MCF 10A (cell line): ENCODE data around the gene SH2B3. TPM values are rescaled to one million over a fixed set of nuclear protein-coding genes. Genes with fewer than 3 reads are reported as not detected.

Source experiments
- BruUV-seq: library from RNA; stranded (reverse); fragments of 400-500 nt; replicated peaks from 2 replicates; lab custom pipeline; 2021; lab: Mats Ljungman, UMichigan
- CTCF ChIA-PET: fragments of 300-600 bp; sonication (Branson Sonifier 250); formaldehyde crosslinking; extraction: SDS; loops from one replicate; lab custom pipeline; 2021; ENCODE audit warnings: antibody characterized with exemption, inconsistent platforms; lab: Yijun Ruan, JAX
- POLR2A ChIA-PET: fragments of 300-600, 350-650 bp; sonication (Branson Sonifier 250); formaldehyde crosslinking; extraction: SDS; loops from one replicate; lab custom pipeline; 2020; ENCODE audit warnings: antibody characterized with exemption, inconsistent platforms; lab: Yijun Ruan, JAX
- DNase-seq: peaks from one replicate; pipeline ENCODE4 v3.0.0-alpha.2; 2018; ENCODE audit not compliant: unreplicated experiment
- H3K27ac Mint-ChIP-seq: one replicate; pipeline ENCODE4 v1.8.0; 2022; ENCODE audit warnings: mild to moderate bottlenecking, low read depth, mixed read lengths; ENCODE audit not compliant: unreplicated experiment
- H3K27me3 Mint-ChIP-seq: one replicate; pipeline ENCODE4 v1.8.0; 2022; ENCODE audit warnings: mixed read lengths; ENCODE audit not compliant: insufficient read depth, unreplicated experiment
- H3K36me3 Mint-ChIP-seq: one replicate; pipeline ENCODE4 v1.8.0; 2022; ENCODE audit warnings: mild to moderate bottlenecking, moderate library complexity, mixed read lengths; ENCODE audit not compliant: insufficient read depth, unreplicated experiment
- H3K4me1 Mint-ChIP-seq: one replicate; pipeline ENCODE4 v1.8.0; 2022; ENCODE audit warnings: mixed read lengths; ENCODE audit not compliant: insufficient read depth, unreplicated experiment
- H3K4me3 Mint-ChIP-seq: one replicate; pipeline ENCODE4 v1.8.0; 2022; ENCODE audit warnings: mild to moderate bottlenecking, moderate library complexity, mixed read lengths; ENCODE audit not compliant: unreplicated experiment
- H3K9me3 Mint-ChIP-seq: one replicate; pipeline ENCODE4 v1.8.0; 2022; ENCODE audit warnings: mixed read lengths; ENCODE audit not compliant: unreplicated experiment
- intact Hi-C: fragments of 100-400 bp; cut with micrococcal nuclease; formaldehyde crosslinking; loops from 2 replicates; pipeline ENCODE4 v1.14.1; 2022
- total RNA-seq: library from RNA; stranded (reverse); gene quantifications from 2 replicates; pipeline ENCODE4 v1.2.3, GENCODE V29; 2022
- TF ChIP-seq, protein P1 (sequence below): fragments of 200-600 bp; IDR thresholded peaks from one replicate; pipeline ENCODE4 v1.8.0; 2022; ENCODE audit warnings: antibody characterized with exemption, mild to moderate bottlenecking; ENCODE audit not compliant: unreplicated experiment

The SH2B3 gene
- total RNA-seq, 1 experiment from 2014 or later, result 5.1 TPM

DNA sequence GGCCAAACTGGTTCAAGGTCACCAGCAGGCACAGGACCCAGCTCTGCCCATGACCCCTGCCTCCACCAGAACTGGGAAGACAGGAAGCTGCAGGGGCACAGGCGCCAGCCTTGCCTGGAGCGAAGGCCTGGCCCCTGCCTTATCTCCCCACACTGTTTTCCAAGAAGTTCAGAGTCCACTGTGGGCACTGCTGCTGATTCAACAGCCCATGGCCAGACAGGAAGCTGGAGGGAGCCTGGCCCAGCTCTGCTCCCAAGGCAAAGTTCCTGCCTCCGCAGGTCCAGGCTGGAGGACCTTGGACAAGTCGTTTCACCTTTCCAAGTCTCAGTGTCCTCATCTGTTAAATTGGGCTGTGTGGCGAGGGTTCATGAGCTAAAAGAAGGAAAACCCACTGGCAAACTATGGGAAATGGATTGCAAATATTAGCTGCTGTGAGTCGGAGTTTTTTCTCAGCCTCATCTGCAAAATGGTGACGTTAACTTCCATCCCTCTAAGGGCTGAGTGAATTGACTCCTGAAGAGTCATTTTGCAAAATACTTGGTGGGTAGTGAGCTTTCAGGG, 38.0 kb upstream of the SH2B3 start:
- Mint-ChIP-seq H3K36me3 (no peaks in the 10 kb centered on the region), H3K9me3 (no peaks in the 10 kb centered on the region), H3K4me1 (peaks cover 25% of the 10 kb centered on the region), H3K27me3 (no peaks in the 10 kb centered on the region), H3K4me3 (peak overlapping the region; percentile 80), H3K27ac (no peak overlapping the region)
- BruUV-seq, result TSS peak; percentile 51
- no peak for DNase-seq
- intact Hi-C loops, result no loop called here
- TF ChIP-seq, protein P1, sequence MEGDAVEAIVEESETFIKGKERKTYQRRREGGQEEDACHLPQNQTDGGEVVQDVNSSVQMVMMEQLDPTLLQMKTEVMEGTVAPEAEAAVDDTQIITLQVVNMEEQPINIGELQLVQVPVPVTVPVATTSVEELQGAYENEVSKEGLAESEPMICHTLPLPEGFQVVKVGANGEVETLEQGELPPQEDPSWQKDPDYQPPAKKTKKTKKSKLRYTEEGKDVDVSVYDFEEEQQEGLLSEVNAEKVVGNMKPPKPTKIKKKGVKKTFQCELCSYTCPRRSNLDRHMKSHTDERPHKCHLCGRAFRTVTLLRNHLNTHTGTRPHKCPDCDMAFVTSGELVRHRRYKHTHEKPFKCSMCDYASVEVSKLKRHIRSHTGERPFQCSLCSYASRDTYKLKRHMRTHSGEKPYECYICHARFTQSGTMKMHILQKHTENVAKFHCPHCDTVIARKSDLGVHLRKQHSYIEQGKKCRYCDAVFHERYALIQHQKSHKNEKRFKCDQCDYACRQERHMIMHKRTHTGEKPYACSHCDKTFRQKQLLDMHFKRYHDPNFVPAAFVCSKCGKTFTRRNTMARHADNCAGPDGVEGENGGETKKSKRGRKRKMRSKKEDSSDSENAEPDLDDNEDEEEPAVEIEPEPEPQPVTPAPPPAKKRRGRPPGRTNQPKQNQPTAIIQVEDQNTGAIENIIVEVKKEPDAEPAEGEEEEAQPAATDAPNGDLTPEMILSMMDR, result no peak
- CTCF ChIA-PET, result interaction anchor here (0.6 to 1.8 kb wide), 7 partner anchors 9 to 84 kb away, joined by 3 to 7 read pairs (median 3); no protein-coding TSS in a partner anchor
- POLR2A ChIA-PET, result interaction anchor here (0.6 to 2.6 kb wide), 4 partner anchors 29 to 624 kb away, joined by 3 to 16 read pairs (median 4); no protein-coding TSS in a partner anchor

DNA sequence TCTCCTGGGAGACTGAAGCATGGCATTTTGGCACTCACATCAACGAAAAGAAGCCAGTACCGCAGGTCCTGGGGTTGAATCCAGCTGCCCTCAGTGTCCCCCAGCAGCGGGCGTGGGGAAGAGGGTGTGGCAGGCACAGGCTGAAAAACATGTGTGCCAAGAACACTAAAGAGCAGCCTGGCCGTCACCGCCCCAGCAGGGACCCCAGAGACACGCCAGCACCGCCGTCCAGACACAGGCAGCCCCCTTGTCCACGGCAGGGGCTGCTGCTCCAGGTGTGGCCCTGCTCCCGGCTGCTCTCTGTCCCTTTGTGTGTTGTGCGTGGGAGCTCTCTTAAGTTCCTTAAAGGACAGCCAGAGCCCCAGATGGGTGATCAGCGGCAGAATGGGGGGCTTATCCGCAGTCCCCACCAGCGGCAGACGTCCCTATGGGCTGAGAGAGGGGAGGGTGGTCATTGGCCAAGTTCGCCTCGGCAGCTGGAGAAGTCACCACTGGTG, 37.4 kb upstream of the SH2B3 start:
- DNase-seq, result no peak
- no TSS peak for BruUV-seq
- no peaks in the 10 kb centered on the region for H3K27me3 Mint-ChIP-seq
- no peak overlapping the region for H3K27ac Mint-ChIP-seq
- intact Hi-C loops, result no loop called here
- H3K9me3 Mint-ChIP-seq, result no peaks in the 10 kb centered on the region
- TF ChIP-seq, protein P1, result no peak
- CTCF ChIA-PET, result interaction anchor here (0.6 to 1.8 kb wide), 7 partner anchors 9 to 937 kb away, joined by 3 to 7 read pairs (median 3); no protein-coding TSS in a partner anchor
- peak overlapping the region; percentile 80 for H3K4me3 Mint-ChIP-seq
- no peaks in the 10 kb centered on the region for H3K36me3 Mint-ChIP-seq
- H3K4me1 Mint-ChIP-seq, result peaks cover 25% of the 10 kb centered on the region
- POLR2A ChIA-PET, result interaction anchor here (0.6 to 2.6 kb wide), 4 partner anchors 28 to 625 kb away, joined by 3 to 16 read pairs (median 4); no protein-coding TSS in a partner anchor

DNA sequence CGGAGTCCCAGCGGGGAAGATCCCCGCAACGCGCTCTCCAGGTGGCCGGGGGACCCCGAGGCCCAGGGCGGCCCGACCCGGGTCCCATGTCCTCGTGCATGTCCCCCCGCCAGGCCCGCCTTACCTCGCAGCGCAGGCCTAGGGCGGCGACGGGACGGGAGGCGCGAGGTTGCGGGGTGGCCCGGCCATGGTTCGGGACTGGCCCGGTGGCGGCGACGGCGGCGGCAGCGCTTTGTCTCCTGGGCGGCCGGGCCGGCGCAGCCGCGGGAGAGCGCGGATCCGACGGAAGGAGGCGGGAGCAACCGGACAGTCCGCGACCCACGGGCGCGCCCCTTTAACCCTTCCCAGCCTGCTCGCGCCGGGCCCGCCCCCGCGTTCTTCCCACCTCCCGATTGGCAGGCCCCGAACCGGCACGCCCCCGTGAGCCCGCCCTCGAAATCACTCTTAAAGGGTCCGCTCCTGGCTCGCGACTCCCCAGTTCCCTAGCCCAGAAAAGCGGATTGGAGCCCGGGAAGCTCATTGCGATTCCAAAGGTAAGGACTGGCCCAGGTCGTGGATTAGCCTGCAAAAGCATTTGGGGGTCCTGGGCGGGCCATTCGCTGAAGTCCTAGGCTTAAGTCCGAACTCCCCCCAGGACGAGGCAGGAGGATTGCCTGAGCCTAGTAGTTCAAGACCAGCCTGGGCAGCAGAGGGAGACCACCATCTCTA, 36.8 kb upstream of the SH2B3 start, which contains the start of gene PHETA1:
TSS of gene PHETA1 (minus strand) at position 308 of the 708 bp plus-strand sequence. CDS start 5,668 bp downstream, outside the sequence.
- intact Hi-C loops, result no loop called here
- no peak within 1 kb of the TSS for H3K27ac Mint-ChIP-seq
- POLR2A ChIA-PET, result interaction anchor here (0.7 to 2.6 kb wide), 9 partner anchors 14 to 1365 kb away, joined by 3 to 16 read pairs (median 3); no protein-coding TSS in a partner anchor

More for the DNA sequence above, 36.8 kb upstream of the SH2B3 start, which contains the start of gene PHETA1:
- Mint-ChIP-seq H3K4me1 (peaks cover 25% of the 10 kb centered on the region), H3K36me3 (no peaks in the 10 kb centered on the region), H3K9me3 (no peaks in the 10 kb centered on the region), H3K4me3 (peak within 1 kb of the TSS; percentile 80), H3K27me3 (no peaks in the 10 kb centered on the region)
- TF ChIP-seq, protein P1, result no peak
- CTCF ChIA-PET, result interaction anchor here (0.7 to 1.8 kb wide), 9 partner anchors 27 to 937 kb away, joined by 3 to 10 read pairs (median 3); no protein-coding TSS in a partner anchor
- peak; percentile 89 for DNase-seq
- no TSS peak for BruUV-seq
